WTC11 (cell line): ENCODE results near the gene MARK2. TPM values are rescaled to one million over a fixed set of nuclear protein-coding genes. Genes with fewer than 3 reads are reported as not detected.
A peak's percentile ranks its signal among the peaks of the same experiment; 100 is the strongest.

Experiments
- ATAC-seq: fragments of 200-7000 bp; cut with Tn5 transposase; 2 replicates; pipeline ENCODE4 v1.10.0; 2021; ENCODE audit warnings: mild to moderate bottlenecking, moderate library complexity
- CTCF ChIA-PET: fragments of 300-600 bp; sonication (Branson Sonifier 250); formaldehyde crosslinking; loops from one replicate; lab custom pipeline; 2021; ENCODE audit warnings: antibody characterized with exemption; lab: Charles Lee
- POLR2A ChIA-PET: fragments of 350-600 bp; sonication (Branson Sonifier 250); formaldehyde crosslinking; loops from one replicate; lab custom pipeline; 2021; ENCODE audit warnings: antibody characterized with exemption; lab: Charles Lee
- DNase-seq: peaks from one replicate; pipeline ENCODE4 v3.0.0; 2021; ENCODE audit warnings: low spot score
- H3K27ac Mint-ChIP-seq: 2 replicates; pipeline ENCODE4 v1.8.0; 2021; ENCODE audit warnings: mixed read lengths
- H3K27me3 Mint-ChIP-seq: 2 replicates; pipeline ENCODE4 v1.8.0; 2021; ENCODE audit warnings: low read depth, mild to moderate bottlenecking, moderate library complexity, mixed read lengths
- H3K36me3 Mint-ChIP-seq: 2 replicates; pipeline ENCODE4 v1.8.0; 2021; ENCODE audit warnings: mixed read lengths
- H3K4me1 Mint-ChIP-seq: 2 replicates; pipeline ENCODE4 v1.8.0; 2022; ENCODE audit warnings: mixed read lengths
- H3K4me3 Mint-ChIP-seq: 2 replicates; pipeline ENCODE4 v1.8.0; 2021; ENCODE audit warnings: mild to moderate bottlenecking, moderate library complexity, mixed read lengths
- H3K9me3 Mint-ChIP-seq: 2 replicates; pipeline ENCODE4 v1.8.0; 2021; ENCODE audit warnings: mixed read lengths
- CREM ChIP-seq: sonication (generic); formaldehyde crosslinking; IDR thresholded peaks from 2 replicates; pipeline ENCODE4 v1.8.1; 2022; ENCODE audit warnings: mild to moderate bottlenecking, missing genetic modification reagents, moderate library complexity
- FOXP1 ChIP-seq: sonication (generic); formaldehyde crosslinking; IDR thresholded peaks from 2 replicates; pipeline ENCODE4 v1.8.0; 2022; ENCODE audit warnings: missing genetic modification reagents, mild to moderate bottlenecking, moderate library complexity, borderline replicate concordance
- GABPB1 ChIP-seq: sonication (generic); formaldehyde crosslinking; IDR thresholded peaks from 2 replicates; pipeline ENCODE4 v1.8.1; 2023; ENCODE audit warnings: mild to moderate bottlenecking, missing genetic modification reagents
- GTF2I ChIP-seq: fragments of 250-450 bp; sonication (Bioruptor Pico); conservative IDR thresholded peaks from 2 replicates; pipeline ENCODE4 v1.4.0; 2021; ENCODE audit warnings: mild to moderate bottlenecking
- HMGA2 ChIP-seq: fragments of 250-450 bp; sonication (Bioruptor Pico); IDR thresholded peaks from 2 replicates; pipeline ENCODE4 v1.4.0; 2021; ENCODE audit warnings: mild to moderate bottlenecking, moderate library complexity
- MXD4 ChIP-seq: fragments of 250-450 bp; sonication (Bioruptor Pico); IDR thresholded peaks from 2 replicates; pipeline ENCODE4 v1.8.0; 2021; ENCODE audit warnings: mild to moderate bottlenecking, moderate library complexity, borderline replicate concordance
- NR2C2 ChIP-seq: sonication (generic); formaldehyde crosslinking; IDR thresholded peaks from 2 replicates; pipeline ENCODE4 v1.8.0; 2022; ENCODE audit warnings: mild to moderate bottlenecking, missing genetic modification reagents
- SMAD4 ChIP-seq: sonication (generic); formaldehyde crosslinking; IDR thresholded peaks from 2 replicates; pipeline ENCODE4 v1.8.0; 2022; ENCODE audit warnings: mild to moderate bottlenecking, missing genetic modification reagents
- TCF7 ChIP-seq: sonication (generic); formaldehyde crosslinking; IDR thresholded peaks from 2 replicates; pipeline ENCODE4 v1.8.0; 2022; ENCODE audit warnings: mild to moderate bottlenecking, low read depth, missing genetic modification reagents, moderate library complexity
- ZBTB21 ChIP-seq: sonication (generic); formaldehyde crosslinking; IDR thresholded peaks from 2 replicates; pipeline ENCODE4 v1.8.1; 2023; ENCODE audit warnings: mild to moderate bottlenecking, missing genetic modification reagents, borderline replicate concordance
- total RNA-seq: library from RNA; stranded (reverse); gene quantifications from 3 replicates; pipeline ENCODE4 v1.2.3, GENCODE V29; 2021
- TF ChIP-seq, protein P1 (sequence below): fragments of 250-450 bp; sonication (Bioruptor Pico); conservative IDR thresholded peaks from 2 replicates; pipeline ENCODE4 v1.9.0; 2021; ENCODE audit warnings: mild to moderate bottlenecking
- TF ChIP-seq, protein P2 (sequence below): fragments of 200-600 bp; IDR thresholded peaks from 2 replicates; pipeline ENCODE4 v1.8.0; 2022; ENCODE audit warnings: antibody characterized with exemption
- TF ChIP-seq, protein P3 (sequence below): sonication (generic); formaldehyde crosslinking; IDR thresholded peaks from 2 replicates; pipeline ENCODE4 v1.8.1; 2022; ENCODE audit warnings: low read depth, missing genetic modification reagents, borderline replicate concordance
- TF ChIP-seq, protein P4 (sequence below): sonication (generic); formaldehyde crosslinking; IDR thresholded peaks from 2 replicates; pipeline ENCODE4 v1.8.1; 2022; ENCODE audit warnings: low read depth, mild to moderate bottlenecking, moderate library complexity, missing genetic modification reagents, borderline replicate concordance
- TF ChIP-seq, protein P5 (sequence below): sonication (generic); formaldehyde crosslinking; conservative IDR thresholded peaks from 2 replicates; pipeline ENCODE4 v1.8.1; 2023; ENCODE audit warnings: mild to moderate bottlenecking, low read depth, missing genetic modification reagents, moderate library complexity

The MARK2 gene
- total RNA-seq, 1 experiment from 2014 or later, result 57.4 TPM

DNA sequence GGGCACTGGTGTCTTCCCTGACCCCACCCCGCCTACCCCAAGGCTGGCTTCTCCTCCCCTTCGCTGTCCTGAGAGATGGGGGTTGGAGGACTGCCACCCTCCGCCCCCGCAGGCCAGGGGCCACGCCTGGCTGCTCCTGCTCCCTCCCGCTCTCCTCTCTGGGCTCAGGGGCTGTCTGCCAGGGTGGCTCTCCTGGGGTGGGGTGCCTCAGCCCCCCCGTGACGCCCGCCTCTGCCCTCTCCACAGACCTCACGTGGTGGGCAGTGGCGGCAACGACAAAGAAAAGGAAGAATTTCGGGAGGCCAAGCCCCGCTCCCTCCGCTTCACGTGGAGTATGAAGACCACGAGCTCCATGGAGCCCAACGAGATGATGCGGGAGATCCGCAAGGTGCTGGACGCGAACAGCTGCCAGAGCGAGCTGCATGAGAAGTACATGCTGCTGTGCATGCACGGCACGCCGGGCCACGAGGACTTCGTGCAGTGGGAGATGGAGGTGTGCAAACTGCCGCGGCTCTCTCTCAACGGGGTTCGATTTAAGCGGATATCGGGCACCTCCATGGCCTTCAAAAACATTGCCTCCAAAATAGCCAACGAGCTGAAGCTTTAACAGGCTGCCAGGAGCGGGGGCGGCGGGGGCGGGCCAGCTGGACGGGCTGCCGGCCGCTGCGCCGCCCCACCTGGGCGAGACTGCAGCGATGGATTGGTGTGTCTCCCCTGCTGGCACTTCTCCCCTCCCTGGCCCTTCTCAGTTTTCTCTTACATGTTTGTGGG, 69.9 kb downstream of the MARK2 start:
- DNase-seq, result no peak
- H3K4me1 Mint-ChIP-seq, result peaks cover 59% of the 10 kb centered on the region
- 0 out of 2 replicates have a peak overlapping the region, but pooled peaks have one; percentile 8 for H3K4me3 Mint-ChIP-seq
- ChIA-PET POLR2A (interaction anchor here (0.6 to 1.6 kb wide), 5 partner anchors 10 to 227 kb away, joined by 3 to 9 read pairs (median 3); no protein-coding TSS in a partner anchor), CTCF (interaction anchor here (0.5 to 3.4 kb wide), 13 partner anchors 9 to 1979 kb away, joined by 3 to 48 read pairs (median 5); partner anchors contain the start of genes FIBP and MARK2)
- no peak for ATAC-seq
- TF ChIP-seq, protein P1, sequence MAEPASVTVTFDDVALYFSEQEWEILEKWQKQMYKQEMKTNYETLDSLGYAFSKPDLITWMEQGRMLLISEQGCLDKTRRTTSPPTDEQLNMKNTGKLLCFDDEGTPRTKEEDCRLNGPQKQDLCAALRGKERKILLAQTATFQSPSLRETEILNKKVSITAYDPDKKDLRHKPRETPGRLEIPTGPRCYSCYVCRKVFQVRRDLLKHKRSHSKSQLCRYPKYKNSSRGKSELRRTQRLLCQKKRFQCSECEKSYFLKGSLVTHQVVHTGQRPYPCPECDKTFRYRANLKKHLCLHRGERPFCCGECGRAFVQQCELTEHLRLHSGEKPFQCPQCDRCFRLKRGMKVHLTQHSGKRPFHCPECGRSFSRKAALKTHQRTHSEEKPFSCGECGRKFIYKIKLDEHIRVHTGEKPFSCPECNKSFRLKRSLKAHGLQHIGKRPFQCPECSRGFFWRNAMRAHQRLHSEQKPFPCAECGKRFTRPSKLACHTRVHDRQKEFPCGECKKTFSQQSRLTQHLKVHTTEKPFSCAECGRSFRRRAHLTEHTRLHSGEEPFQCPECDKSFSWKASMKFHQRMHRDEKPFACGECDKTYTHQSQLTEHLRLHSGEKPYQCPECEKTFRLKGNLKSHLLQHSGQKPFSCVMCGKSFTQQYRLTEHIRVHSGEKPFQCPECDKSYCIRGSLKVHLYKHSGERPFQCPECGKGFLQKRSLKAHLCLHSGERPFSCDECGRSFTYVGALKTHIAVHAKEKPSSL, result no peak
- TF ChIP-seq ZBTB21 (CRISPR knock-in tag) (no peak), HMGA2 (CRISPR knock-in tag) (no peak), NR2C2 (CRISPR knock-in tag) (no peak), FOXP1 (CRISPR knock-in tag) (no peak), GABPB1 (CRISPR knock-in tag) (no peak), TCF7 (no peak), MXD4 (CRISPR knock-in tag) (no peak), CREM (CRISPR knock-in tag) (no peak), GTF2I (CRISPR knock-in tag) (no peak), SMAD4 (CRISPR knock-in tag) (no peak)
- TF ChIP-seq, protein P2, sequence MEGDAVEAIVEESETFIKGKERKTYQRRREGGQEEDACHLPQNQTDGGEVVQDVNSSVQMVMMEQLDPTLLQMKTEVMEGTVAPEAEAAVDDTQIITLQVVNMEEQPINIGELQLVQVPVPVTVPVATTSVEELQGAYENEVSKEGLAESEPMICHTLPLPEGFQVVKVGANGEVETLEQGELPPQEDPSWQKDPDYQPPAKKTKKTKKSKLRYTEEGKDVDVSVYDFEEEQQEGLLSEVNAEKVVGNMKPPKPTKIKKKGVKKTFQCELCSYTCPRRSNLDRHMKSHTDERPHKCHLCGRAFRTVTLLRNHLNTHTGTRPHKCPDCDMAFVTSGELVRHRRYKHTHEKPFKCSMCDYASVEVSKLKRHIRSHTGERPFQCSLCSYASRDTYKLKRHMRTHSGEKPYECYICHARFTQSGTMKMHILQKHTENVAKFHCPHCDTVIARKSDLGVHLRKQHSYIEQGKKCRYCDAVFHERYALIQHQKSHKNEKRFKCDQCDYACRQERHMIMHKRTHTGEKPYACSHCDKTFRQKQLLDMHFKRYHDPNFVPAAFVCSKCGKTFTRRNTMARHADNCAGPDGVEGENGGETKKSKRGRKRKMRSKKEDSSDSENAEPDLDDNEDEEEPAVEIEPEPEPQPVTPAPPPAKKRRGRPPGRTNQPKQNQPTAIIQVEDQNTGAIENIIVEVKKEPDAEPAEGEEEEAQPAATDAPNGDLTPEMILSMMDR, result no peak
- TF ChIP-seq, protein P3, sequence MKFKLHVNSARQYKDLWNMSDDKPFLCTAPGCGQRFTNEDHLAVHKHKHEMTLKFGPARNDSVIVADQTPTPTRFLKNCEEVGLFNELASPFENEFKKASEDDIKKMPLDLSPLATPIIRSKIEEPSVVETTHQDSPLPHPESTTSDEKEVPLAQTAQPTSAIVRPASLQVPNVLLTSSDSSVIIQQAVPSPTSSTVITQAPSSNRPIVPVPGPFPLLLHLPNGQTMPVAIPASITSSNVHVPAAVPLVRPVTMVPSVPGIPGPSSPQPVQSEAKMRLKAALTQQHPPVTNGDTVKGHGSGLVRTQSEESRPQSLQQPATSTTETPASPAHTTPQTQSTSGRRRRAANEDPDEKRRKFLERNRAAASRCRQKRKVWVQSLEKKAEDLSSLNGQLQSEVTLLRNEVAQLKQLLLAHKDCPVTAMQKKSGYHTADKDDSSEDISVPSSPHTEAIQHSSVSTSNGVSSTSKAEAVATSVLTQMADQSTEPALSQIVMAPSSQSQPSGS (CRISPR knock-in tag), result no peak
- TF ChIP-seq, protein P4, sequence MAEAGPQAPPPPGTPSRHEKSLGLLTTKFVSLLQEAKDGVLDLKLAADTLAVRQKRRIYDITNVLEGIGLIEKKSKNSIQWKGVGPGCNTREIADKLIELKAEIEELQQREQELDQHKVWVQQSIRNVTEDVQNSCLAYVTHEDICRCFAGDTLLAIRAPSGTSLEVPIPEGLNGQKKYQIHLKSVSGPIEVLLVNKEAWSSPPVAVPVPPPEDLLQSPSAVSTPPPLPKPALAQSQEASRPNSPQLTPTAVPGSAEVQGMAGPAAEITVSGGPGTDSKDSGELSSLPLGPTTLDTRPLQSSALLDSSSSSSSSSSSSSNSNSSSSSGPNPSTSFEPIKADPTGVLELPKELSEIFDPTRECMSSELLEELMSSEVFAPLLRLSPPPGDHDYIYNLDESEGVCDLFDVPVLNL (CRISPR knock-in tag), result no peak
- TF ChIP-seq, protein P5, sequence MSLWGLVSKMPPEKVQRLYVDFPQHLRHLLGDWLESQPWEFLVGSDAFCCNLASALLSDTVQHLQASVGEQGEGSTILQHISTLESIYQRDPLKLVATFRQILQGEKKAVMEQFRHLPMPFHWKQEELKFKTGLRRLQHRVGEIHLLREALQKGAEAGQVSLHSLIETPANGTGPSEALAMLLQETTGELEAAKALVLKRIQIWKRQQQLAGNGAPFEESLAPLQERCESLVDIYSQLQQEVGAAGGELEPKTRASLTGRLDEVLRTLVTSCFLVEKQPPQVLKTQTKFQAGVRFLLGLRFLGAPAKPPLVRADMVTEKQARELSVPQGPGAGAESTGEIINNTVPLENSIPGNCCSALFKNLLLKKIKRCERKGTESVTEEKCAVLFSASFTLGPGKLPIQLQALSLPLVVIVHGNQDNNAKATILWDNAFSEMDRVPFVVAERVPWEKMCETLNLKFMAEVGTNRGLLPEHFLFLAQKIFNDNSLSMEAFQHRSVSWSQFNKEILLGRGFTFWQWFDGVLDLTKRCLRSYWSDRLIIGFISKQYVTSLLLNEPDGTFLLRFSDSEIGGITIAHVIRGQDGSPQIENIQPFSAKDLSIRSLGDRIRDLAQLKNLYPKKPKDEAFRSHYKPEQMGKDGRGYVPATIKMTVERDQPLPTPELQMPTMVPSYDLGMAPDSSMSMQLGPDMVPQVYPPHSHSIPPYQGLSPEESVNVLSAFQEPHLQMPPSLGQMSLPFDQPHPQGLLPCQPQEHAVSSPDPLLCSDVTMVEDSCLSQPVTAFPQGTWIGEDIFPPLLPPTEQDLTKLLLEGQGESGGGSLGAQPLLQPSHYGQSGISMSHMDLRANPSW (CRISPR knock-in tag), result no peak
- peaks cover 14% of the 10 kb centered on the region for H3K36me3 Mint-ChIP-seq
- H3K27me3 Mint-ChIP-seq, result no peaks in the 10 kb centered on the region
- no peaks in the 10 kb centered on the region for H3K9me3 Mint-ChIP-seq
- H3K27ac Mint-ChIP-seq, result peak overlapping the region; percentile 70
